Stimulated activated CD4-positive, alpha-beta T cell treated with anti-CD3 and anti-CD28 coated beads, Interleukin-15, amount 100 ng/mL, for 1 hour (primary cell): ENCODE results near the gene HOXC6.
"Not testable (repeated sequence)": the region's sequence is repeated elsewhere in the genome, so short reads cannot be mapped to it uniquely, and the experiment has no call there.

Experiments
- DNase-seq, 2 donors: peaks; one replicate each; pipeline ENCODE4 v3.0.0-alpha.2; 2020; ENCODE audit warnings: low read depth in 1 of 2, low spot score in 1 of 2

Gene HOXC6

GRCh38 chr12:54038871-54039414, 10.7 kb downstream of the HOXC6 start:
- DNase-seq, result no peak

- no peak for DNase-seq
Measured at GRCh38 chr12:54039417-54040147, 11.3 kb downstream of the HOXC6 start.

GRCh38 chr12:54040148-54040494, 11.9 kb downstream of the HOXC6 start:
- no peak for DNase-seq

GRCh38 chr12:54040648-54041047, 12.4 kb downstream of the HOXC6 start:
- DNase-seq, result no peak

- DNase-seq, result no peak
Measured at GRCh38 chr12:54041097-54041690, 13.0 kb downstream of the HOXC6 start.

GRCh38 chr12:54042033-54042432, 13.8 kb downstream of the HOXC6 start:
- not testable (repeated sequence) for DNase-seq

- DNase-seq, result no peak
Measured at GRCh38 chr12:54042970-54043853, 15.0 kb downstream of the HOXC6 start.

- DNase-seq, result no peak
Measured at GRCh38 chr12:54044425-54045103, 16.3 kb downstream of the HOXC6 start.

GRCh38 chr12:54045401-54045800, 17.2 kb downstream of the HOXC6 start:
- DNase-seq, result no peak

GRCh38 chr12:54045868-54046521, 17.8 kb downstream of the HOXC6 start:
- no peak for DNase-seq

GRCh38 chr12:54046809-54047159, 18.5 kb downstream of the HOXC6 start:
- DNase-seq, result no peak

GRCh38 chr12:54047160-54047963, 19.1 kb downstream of the HOXC6 start:
- no peak for DNase-seq

- no peak for DNase-seq
Measured at GRCh38 chr12:54047964-54048303, 19.7 kb downstream of the HOXC6 start.

GRCh38 chr12:54048406-54049093, 20.3 kb downstream of the HOXC6 start:
- DNase-seq, result no peak

GRCh38 chr12:54049108-54049507, 20.9 kb downstream of the HOXC6 start:
- no peak for DNase-seq

GRCh38 chr12:54050482-54050810, 22.2 kb downstream of the HOXC6 start:
- DNase-seq, result no peak

GRCh38 chr12:54051026-54051842, 23.0 kb downstream of the HOXC6 start:
- DNase-seq, result no peak

GRCh38 chr12:54051874-54052437, 23.7 kb downstream of the HOXC6 start:
- no peak for DNase-seq
